NB4 (cell line): Measurements from ENCODE around the gene YPEL1.

Experiments used
- DNase-seq: peaks from one replicate; pipeline ENCODE4 v3.0.0; 2010; ENCODE audit warnings: low read depth
- H3K4me3 ChIP-seq: one replicate; pipeline ENCODE4 v1.5.1; 2011; ENCODE audit warnings: mild to moderate bottlenecking, low read depth, low read length, moderate library complexity
- MYC ChIP-seq: IDR thresholded peaks from 2 replicates; pipeline ENCODE4 v1.6.1; 2011; ENCODE audit warnings: low read depth, low read length
- POLR2A ChIP-seq: IDR thresholded peaks from 2 replicates; pipeline ENCODE4 v1.6.1; 2011; ENCODE audit warnings: mild to moderate bottlenecking; ENCODE audit not compliant: insufficient read length; ENCODE audit errors: extremely low read depth
- TF ChIP-seq, protein P1 (sequence below): IDR thresholded peaks from one replicate; pipeline ENCODE4 v1.5.1; 2012; ENCODE audit warnings: low read depth, low read length
- TF ChIP-seq, protein P2 (sequence below): IDR thresholded peaks from 2 replicates; pipeline ENCODE4 v1.6.1; 2011; ENCODE audit warnings: low read depth, low read length

Gene YPEL1

GRCh38 chr22:21699643-21700042, 36.0 kb downstream of the YPEL1 start:
- DNase-seq, result no peak
- no peak overlapping the region for H3K4me3 ChIP-seq
- TF ChIP-seq, protein P1, sequence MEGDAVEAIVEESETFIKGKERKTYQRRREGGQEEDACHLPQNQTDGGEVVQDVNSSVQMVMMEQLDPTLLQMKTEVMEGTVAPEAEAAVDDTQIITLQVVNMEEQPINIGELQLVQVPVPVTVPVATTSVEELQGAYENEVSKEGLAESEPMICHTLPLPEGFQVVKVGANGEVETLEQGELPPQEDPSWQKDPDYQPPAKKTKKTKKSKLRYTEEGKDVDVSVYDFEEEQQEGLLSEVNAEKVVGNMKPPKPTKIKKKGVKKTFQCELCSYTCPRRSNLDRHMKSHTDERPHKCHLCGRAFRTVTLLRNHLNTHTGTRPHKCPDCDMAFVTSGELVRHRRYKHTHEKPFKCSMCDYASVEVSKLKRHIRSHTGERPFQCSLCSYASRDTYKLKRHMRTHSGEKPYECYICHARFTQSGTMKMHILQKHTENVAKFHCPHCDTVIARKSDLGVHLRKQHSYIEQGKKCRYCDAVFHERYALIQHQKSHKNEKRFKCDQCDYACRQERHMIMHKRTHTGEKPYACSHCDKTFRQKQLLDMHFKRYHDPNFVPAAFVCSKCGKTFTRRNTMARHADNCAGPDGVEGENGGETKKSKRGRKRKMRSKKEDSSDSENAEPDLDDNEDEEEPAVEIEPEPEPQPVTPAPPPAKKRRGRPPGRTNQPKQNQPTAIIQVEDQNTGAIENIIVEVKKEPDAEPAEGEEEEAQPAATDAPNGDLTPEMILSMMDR, result no peak
- TF ChIP-seq, protein P2, sequence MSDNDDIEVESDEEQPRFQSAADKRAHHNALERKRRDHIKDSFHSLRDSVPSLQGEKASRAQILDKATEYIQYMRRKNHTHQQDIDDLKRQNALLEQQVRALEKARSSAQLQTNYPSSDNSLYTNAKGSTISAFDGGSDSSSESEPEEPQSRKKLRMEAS, result no peak
- TF ChIP-seq POLR2A, result no peak
- TF ChIP-seq MYC, result no peak

DNA sequence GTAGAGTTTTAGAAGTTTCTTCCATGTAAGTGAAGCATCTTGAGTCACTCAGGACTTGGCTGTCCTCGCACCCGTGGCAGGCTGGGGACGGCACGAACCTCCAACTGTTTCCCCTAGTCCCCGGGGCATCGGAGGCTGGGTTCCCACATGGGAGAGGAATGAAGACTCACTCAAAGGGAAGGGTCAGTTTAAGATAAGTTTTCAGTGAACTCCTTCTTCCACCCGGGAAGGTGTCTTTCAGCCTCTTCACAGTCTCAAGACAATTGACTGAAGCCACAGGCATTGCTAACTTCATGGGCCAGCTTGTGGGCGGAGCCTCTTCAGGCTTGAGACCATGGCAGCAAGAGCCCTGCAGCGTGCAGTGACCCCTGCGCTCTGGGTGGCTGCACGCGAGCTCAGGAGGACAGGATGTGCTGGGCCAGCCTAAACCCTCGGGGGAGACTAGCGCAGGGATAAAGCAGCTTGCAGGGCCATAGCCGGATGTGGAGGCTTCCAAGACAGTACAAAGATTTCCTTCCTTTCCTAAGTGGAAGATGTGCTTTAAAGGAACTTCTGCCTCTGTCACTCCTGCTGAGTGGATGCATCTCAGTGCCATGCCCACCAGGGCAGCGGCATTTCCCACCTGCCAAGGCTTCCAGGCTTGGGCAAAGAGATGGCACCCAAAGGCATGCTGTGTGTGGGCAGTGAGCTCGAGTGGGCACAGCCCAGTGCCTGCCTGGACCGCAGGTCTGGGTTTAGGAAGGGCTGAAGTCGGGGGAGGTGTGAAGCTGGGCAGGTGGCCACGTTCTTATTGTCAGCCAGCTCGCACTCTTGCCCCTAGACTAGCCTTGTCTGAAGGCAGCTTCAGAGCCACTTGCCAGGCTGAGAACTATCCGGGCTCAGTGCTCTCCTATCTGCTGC, 36.9 kb downstream of the YPEL1 start:
- no peak for DNase-seq
- TF ChIP-seq POLR2A, result no peak
- TF ChIP-seq, protein P1, result no peak
- no peak for TF ChIP-seq MYC
- TF ChIP-seq, protein P2, result no peak
- no peak overlapping the region for H3K4me3 ChIP-seq

DNA sequence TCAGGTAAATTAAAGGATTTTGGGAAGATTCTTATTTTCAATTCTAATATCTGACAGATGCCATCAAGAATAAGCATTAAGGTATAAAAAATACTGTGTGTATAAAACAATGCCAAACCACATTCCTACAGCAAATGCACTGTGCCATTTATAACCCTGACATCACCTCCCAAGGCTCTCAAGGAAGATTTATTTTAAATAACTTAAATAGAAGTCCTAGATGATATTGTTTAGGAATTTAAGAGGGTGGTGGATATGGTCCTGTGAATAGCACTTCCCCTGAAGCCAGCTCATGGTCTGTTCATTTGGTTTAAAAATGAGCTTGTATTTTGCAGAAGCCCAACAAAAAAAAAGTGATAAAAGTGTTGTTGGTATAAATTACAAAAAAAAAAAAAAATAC, 37.7 kb downstream of the YPEL1 start:
- H3K4me3 ChIP-seq, result no peak overlapping the region
- DNase-seq, result no peak
- TF ChIP-seq, protein P2, result no peak
- TF ChIP-seq MYC (no peak), POLR2A (no peak)
- TF ChIP-seq, protein P1, result no peak

GRCh38 chr22:21697021-21697771, 38.4 kb downstream of the YPEL1 start:
- DNase-seq, result no peak
- TF ChIP-seq, protein P2, result no peak
- TF ChIP-seq, protein P1, result no peak
- TF ChIP-seq MYC, result no peak
- no peak for TF ChIP-seq POLR2A
- H3K4me3 ChIP-seq, result no peak overlapping the region

GRCh38 chr22:21696115-21696514, 39.5 kb downstream of the YPEL1 start:
- TF ChIP-seq, protein P1, result no peak
- TF ChIP-seq POLR2A (no peak), MYC (no peak)
- TF ChIP-seq, protein P2, result no peak
- DNase-seq, result no peak
- no peak overlapping the region for H3K4me3 ChIP-seq
